Subcutaneous preadipocyte (primary cell): Measurements from ENCODE around the gene GCNT2. TPM values are rescaled to one million over a fixed set of nuclear protein-coding genes. Genes with fewer than 3 reads are reported as not detected.

Experiments
- small RNA-seq: library from RNA; depleted of rRNA; stranded (forward); fragments of <200 nt; gene quantifications from one replicate; pipeline ENCODE3, GENCODE V24; 2012
- total RNA-seq: library from RNA; depleted of rRNA; stranded (reverse); fragments of >200 nt; gene quantifications from 2 replicates; pipeline ENCODE4 v1.2.3, GENCODE V29; 2012

The GCNT2 gene
- not detected in 2 replicates for total RNA-seq

GRCh38 chr6:10521104-10521808 is at the start of gene GCNT2:
GCNT2 (plus strand) TSS chr6:10521351; CDS start chr6:10528912, 7,561 bp downstream.

Small RNAs within 50 kb of the gene (small RNA-seq; reads per million reads assigned to genes)
- not detected for gene RF00019

Other genes starting within 250 kb of the GCNT2 start
- gene TFAP2A, start 106.3 kb upstream of the GCNT2 start, total RNA-seq: not detected in 2 replicates
- gene C6orf52, start 173.3 kb downstream of the GCNT2 start, total RNA-seq: 0.59 and 1.1 TPM in 2 replicates
- 22.0 and 26.4 TPM in 2 replicates for gene PAK1IP1, start 173.6 kb downstream of the GCNT2 start, total RNA-seq
- 84.6 and 101 TPM in 2 replicates for gene TMEM14C, start 201.7 kb downstream of the GCNT2 start, total RNA-seq
- 61.7 and 68.0 TPM in 2 replicates for gene TMEM14B, start 226.5 kb downstream of the GCNT2 start, total RNA-seq